Testis (tissue), 3 donors: Measurements from ENCODE around the gene GATA2. TPM values are rescaled to one million over a fixed set of nuclear protein-coding genes. Genes with fewer than 3 reads are reported as not detected.

ENCODE experiments used
- DNase-seq: peaks from one replicate; pipeline ENCODE4 v3.0.0-alpha.2; 2019
- H3K27ac ChIP-seq, 2 donors: fragments of 200-600 bp; sonication (generic); one replicate each; pipeline ENCODE4 v1.5.1; 2019
- H3K27me3 ChIP-seq: fragments of 200-600 bp; sonication (generic); one replicate; pipeline ENCODE4 v1.5.1; 2019
- H3K36me3 ChIP-seq: fragments of 200-600 bp; sonication (generic); one replicate; pipeline ENCODE4 v1.5.1; 2017; ENCODE audit warnings: low read depth; ENCODE audit errors: missing control alignments
- H3K4me1 ChIP-seq: fragments of 200-600 bp; sonication (generic); one replicate; pipeline ENCODE4 v1.5.1; 2019
- H3K4me3 ChIP-seq, 2 donors: fragments of 200-600 bp; sonication (generic); one replicate each; pipeline ENCODE4 v1.5.1; 2017 to 2019
- H3K9me3 ChIP-seq: fragments of 200-600 bp; sonication (generic); one replicate; pipeline ENCODE4 v1.5.1; 2017
- CTCF ChIP-seq, 3 experiments: fragments of 450-650 bp in 2 of 3; fragments of 200-600 bp in 1 of 3; sonication (generic) in 1 of 3; IDR thresholded peaks; one replicate each; pipeline ENCODE4 v1.5.1; 2016 to 2019; ENCODE audit warnings: antibody characterized with exemption in 3 of 3, mild to moderate bottlenecking in 2 of 3, moderate library complexity in 1 of 3
- POLR2A ChIP-seq: fragments of 450-650 bp; IDR thresholded peaks from one replicate; pipeline ENCODE4 v1.6.1; 2017; ENCODE audit warnings: antibody characterized with exemption, mild to moderate bottlenecking, moderate library complexity
- WGBS, 2 donors: methylation state at CpG; one replicate each; pipeline ENCODE4 v1.1.5; 2018; 5-methylcytosine and 5-hydroxymethylcytosine counted together
- intact Hi-C: fragments of 100-400 bp; cut with DNase I; formaldehyde crosslinking; loops from one replicate; pipeline ENCODE4 v1.15.1; 2023; ENCODE audit warnings: low total_unique reads
- polyA plus RNA-seq: library from polyadenylated mRNA; stranded (reverse); fragments of 350-450 nt; fragmentation: Illumina TruSeq; extraction: RNeasy Lipid Tissue Mini Kit (QIAGEN cat#74804); gene quantifications from one replicate; pipeline ENCODE4 v1.2.3, GENCODE V29; 2014; ENCODE audit warnings: low read depth, low replicate concordance; ENCODE audit not compliant: insufficient read depth
- total RNA-seq, 2 donors: library from RNA; depleted of rRNA; stranded (reverse); fragments of >200 nt; gene quantifications; one replicate each; pipeline ENCODE4 v1.2.3, GENCODE V29; 2016

The GATA2 gene
- total and polyA plus RNA-seq, 3 donors from 2014 or later = 6.6 to 13.5 (median 11.9) TPM

GRCh38 chr3:128482175-128482574 lies 10.8 kb downstream of the GATA2 start:
- DNase-seq = no peak
- WGBS, 2 donors = 53 to 75% methylated on average over 11 of the region's 11 CpGs
- Histone ChIP-seq H3K36me3 (no peaks in the 10 kb centered on the region), H3K9me3 (no peaks in the 10 kb centered on the region), H3K4me3 (no peak overlapping the region), H3K27ac (no peak overlapping the region), H3K27me3 (no peaks in the 10 kb centered on the region), H3K4me1 (peaks cover 5% of the 10 kb centered on the region)
- TF ChIP-seq POLR2A = no peak
- no peak for TF ChIP-seq CTCF (IDR thresholded peaks at IDR 0.05)
- intact Hi-C loops = no loop called here

- Histone ChIP-seq H3K9me3 (no peaks in the 10 kb centered on the region), H3K36me3 (no peaks in the 10 kb centered on the region), H3K4me1 (no peaks in the 10 kb centered on the region), H3K4me3 (no peak overlapping the region), H3K27ac (no peak overlapping the region), H3K27me3 (no peaks in the 10 kb centered on the region)
- intact Hi-C loops = no loop called here
- TF ChIP-seq CTCF (IDR thresholded peaks at IDR 0.05) (no peak), POLR2A (no peak)
- 45 to 46% methylated on average over 6 to 19 of the region's 19 CpGs for WGBS, 2 donors
- no peak for DNase-seq
Observed at GRCh38 chr3:128481438-128481942, 11.5 kb downstream of the GATA2 start.

- no peaks in the 10 kb centered on the region for H3K27me3 ChIP-seq
Observed at GRCh38 chr3:128480717-128481437, 12.1 kb downstream of the GATA2 start.

GRCh38 chr3:128480278-128480677 lies 12.7 kb downstream of the GATA2 start:
- 71 to 82% methylated on average over 11 of the region's 11 CpGs for WGBS, 2 donors
- no peaks in the 10 kb centered on the region for H3K27me3 ChIP-seq
- H3K4me1 ChIP-seq = no peaks in the 10 kb centered on the region
- no peaks in the 10 kb centered on the region for H3K36me3 ChIP-seq
- intact Hi-C loops = no loop called here
- no peaks in the 10 kb centered on the region for H3K9me3 ChIP-seq
- DNase-seq = no peak
- H3K4me3 ChIP-seq = no peak overlapping the region
- H3K27ac ChIP-seq = no peak overlapping the region
- TF ChIP-seq POLR2A (no peak), CTCF (IDR thresholded peaks at IDR 0.05) (no peak)

More at GRCh38 chr3:128480717-128481437, 12.1 kb downstream of the GATA2 start:
- no peak for DNase-seq
- no peak overlapping the region for H3K4me3 ChIP-seq
- 68 to 76% methylated on average over 21 to 23 of the region's 27 CpGs for WGBS, 2 donors
- H3K27ac ChIP-seq = no peak overlapping the region
- H3K9me3 ChIP-seq = no peaks in the 10 kb centered on the region
- intact Hi-C loops = no loop called here
- no peaks in the 10 kb centered on the region for H3K36me3 ChIP-seq
- no peaks in the 10 kb centered on the region for H3K4me1 ChIP-seq
- TF ChIP-seq POLR2A (no peak), CTCF (IDR thresholded peaks at IDR 0.05) (no peak)
